Activated naive CD8-positive, alpha-beta T cell treated with anti-CD3 and anti-CD28 coated beads, Interleukin-2, amount 10 ng/mL, durations not matched to agents 7 days and 5 days (primary cell): ENCODE data around the gene STRA8. TPM values are rescaled to one million over a fixed set of nuclear protein-coding genes. Genes with fewer than 3 reads are reported as not detected.

Experiments
- ATAC-seq: fragments of 150-1000 bp; cut with Tn5 transposase; one replicate; pipeline ENCODE4 v1.10.0; 2021; ENCODE audit warnings: low read depth, moderate library complexity
- POLR2A ChIA-PET: fragments of 350-600 bp; sonication (Branson Sonifier 250); formaldehyde crosslinking; loops from one replicate; lab custom pipeline; 2021; ENCODE audit warnings: antibody characterized with exemption; lab: Charles Lee
- DNase-seq: peaks from one replicate; pipeline ENCODE4 v3.0.0; 2021
- H3K27ac Mint-ChIP-seq: one replicate; pipeline ENCODE4 v1.8.0; 2022; ENCODE audit warnings: mild to moderate bottlenecking, mixed read lengths
- H3K27me3 Mint-ChIP-seq: one replicate; pipeline ENCODE4 v1.8.0; 2022; ENCODE audit warnings: mild to moderate bottlenecking, moderate library complexity, mixed read lengths
- H3K36me3 Mint-ChIP-seq: one replicate; pipeline ENCODE4 v1.8.0; 2021; ENCODE audit warnings: mild to moderate bottlenecking, mixed read lengths
- H3K4me1 Mint-ChIP-seq: one replicate; pipeline ENCODE4 v1.8.0; 2021; ENCODE audit warnings: mixed read lengths
- H3K4me3 Mint-ChIP-seq: one replicate; pipeline ENCODE4 v1.8.0; 2022; ENCODE audit warnings: mild to moderate bottlenecking, moderate library complexity, mixed read lengths
- H3K9me3 Mint-ChIP-seq: one replicate; pipeline ENCODE4 v1.8.0; 2021; ENCODE audit warnings: mixed read lengths
- microRNA-seq: library from miRNA; unstranded; fragments of <30 nt; microRNA quantifications from one replicate; pipeline ENCODE4 v1.2.0, GENCODE V29; 2022
- total RNA-seq, 2 experiments: library from RNA; stranded (reverse); gene quantifications; one replicate each; pipeline ENCODE4 v1.2.3, GENCODE V29; 2021

STRA8 gene
- total RNA-seq, 2 experiments from 2014 or later: not detected

GRCh38 chr7:135299235-135299634, 65.6 kb downstream of the STRA8 start:
- peaks cover 11% of the 10 kb centered on the region for H3K27me3 Mint-ChIP-seq
- no peaks in the 10 kb centered on the region for H3K36me3 Mint-ChIP-seq
- no peaks in the 10 kb centered on the region for H3K4me1 Mint-ChIP-seq
- no peak overlapping the region for H3K4me3 Mint-ChIP-seq
- ATAC-seq (no peak), DNase-seq (no peak)
- POLR2A ChIA-PET: no interaction called here
- peaks cover 2% of the 10 kb centered on the region for H3K9me3 Mint-ChIP-seq
- H3K27ac Mint-ChIP-seq: no peak overlapping the region

GRCh38 chr7:135300913-135301765, 67.5 kb downstream of the STRA8 start:
- H3K36me3 Mint-ChIP-seq: no peaks in the 10 kb centered on the region
- ATAC-seq (no peak), DNase-seq (no peak)
- no peaks in the 10 kb centered on the region for H3K4me1 Mint-ChIP-seq
- H3K9me3 Mint-ChIP-seq: peaks cover 2% of the 10 kb centered on the region
- POLR2A ChIA-PET: no interaction called here
- H3K27ac Mint-ChIP-seq: no peak overlapping the region
- no peak overlapping the region for H3K4me3 Mint-ChIP-seq
- H3K27me3 Mint-ChIP-seq: peaks cover 5% of the 10 kb centered on the region

Small RNAs within 50 kb of the gene (microRNA-seq; reads per million reads assigned to microRNA genes)
- gene MIR6509: not detected

Other genes starting within 250 kb of the STRA8 start
- 1 to 10 TPM; 4.5 to 6.7 TPM for gene AGBL3, start 247.3 kb upstream of the STRA8 start, total RNA-seq
- gene TMEM140, start 85.8 kb upstream of the STRA8 start, total RNA-seq: 10 to 100 TPM; 29.8 to 31.0 TPM
- gene CYREN, start 63.1 kb upstream of the STRA8 start, total RNA-seq: 10 to 100 TPM; 39.6 to 40.8 TPM
- gene WDR91, start 22.3 kb upstream of the STRA8 start, total RNA-seq: 10 to 100 TPM; 18.7 to 19.1 TPM